K562 (cell line): ENCODE data around the gene CREG2. TPM values are rescaled to one million over a fixed set of nuclear protein-coding genes. Genes with fewer than 3 reads are reported as not detected.

Source experiments
- MGA ChIP-seq: fragments of 450-650 bp; IDR thresholded peaks from 2 replicates; pipeline ENCODE4 v1.6.1; 2016; ENCODE audit warnings: mild to moderate bottlenecking, moderate library complexity
- polyA plus RNA-seq, 8 experiments: library from polyadenylated mRNA; depleted of rRNA in 4 of 8; stranded (reverse) in 5 of 8; unstranded in 3 of 8; fragments of >200 nt; fragmentation: Nextera tagmentation in 2 of 8; fragmentation: Illumina TruSeq in 1 of 8; extraction: Ambion mirVana in 2 of 8; extraction: Trizol in 1 of 8; gene quantifications; 2 replicates each; pipeline versions ENCODE4 v1.2.1 to v1.2.3, GENCODE V29; 2011 to 2014; ENCODE audit warnings: inconsistent platforms in 1 of 8, missing spikeins in 1 of 8
- total RNA-seq, 7 experiments: library from RNA; depleted of rRNA in 6 of 7; stranded (reverse); fragments of >200 nt in 6 of 7; fragmentation: Illumina TruSeq in 2 of 7; extraction: Trizol in 2 of 7; gene quantifications; 2 replicates each; pipeline versions ENCODE4 v1.2.1 to v1.2.3, GENCODE V29; 2011 to 2021; ENCODE audit warnings: low replicate concordance in 1 of 7

The CREG2 gene
- total and polyA plus RNA-seq, 9 of the 15 experiments (the other 6 are each of a cell fraction or from before 2014, with no cell fraction given): not detected

GRCh38 chr2:101399021-101399799 is 11.9 kb upstream of the CREG2 start (continued):
- TF ChIP-seq MGA: no peak
